ENCODE results near the gene NXPH2. TPM values are rescaled to one million over a fixed set of nuclear protein-coding genes. Genes with fewer than 3 reads are reported as not detected.

Gene NXPH2
- total RNA-seq, 1 experiment from 2014 or later = not detected

GRCh38 chr2:138762533-138762932 lies 17.7 kb downstream of the NXPH2 start:
- Mint-ChIP-seq H3K4me3 (ENCODE audit: unreplicated experiment) (no peak overlapping the region), H3K4me1 (ENCODE audit: insufficient read depth, unreplicated experiment) (no peaks in the 10 kb centered on the region), H3K27ac (ENCODE audit: low read depth, unreplicated experiment) (no peak overlapping the region), H3K9me3 (ENCODE audit: unreplicated experiment) (no peaks in the 10 kb centered on the region), H3K27me3 (ENCODE audit: insufficient read depth, unreplicated experiment) (peaks cover 36% of the 10 kb centered on the region), H3K36me3 (ENCODE audit: insufficient read depth, unreplicated experiment) (no peaks in the 10 kb centered on the region)
- intact Hi-C loops (cut with micrococcal nuclease) = no loop called here
- BruUV-seq (replicated peaks) = no TSS peak
- no peak for TF ChIP-seq CTCF (IDR thresholded peaks at IDR 0.05; ENCODE audit: unreplicated experiment)
- no peak for DNase-seq (ENCODE audit: unreplicated experiment)
- POLR2A ChIA-PET = no interaction called here
- CTCF ChIA-PET = interaction anchor here (1.1 kb wide), 1 partner anchor 51 kb away, joined by 4 read pairs; no protein-coding TSS in a partner anchor

- no peak for DNase-seq (ENCODE audit: unreplicated experiment)
- CTCF ChIA-PET = interaction anchor here (1.2 kb wide), 1 partner anchor 26 kb away, joined by 3 read pairs; no protein-coding TSS in a partner anchor
- no peaks in the 10 kb centered on the region for H3K36me3 Mint-ChIP-seq (ENCODE audit: insufficient read depth, unreplicated experiment)
- intact Hi-C loops (cut with micrococcal nuclease) = no loop called here
- no peak overlapping the region for H3K27ac Mint-ChIP-seq (ENCODE audit: low read depth, unreplicated experiment)
- POLR2A ChIA-PET = no interaction called here
- H3K27me3 Mint-ChIP-seq (ENCODE audit: insufficient read depth, unreplicated experiment) = peaks cover 31% of the 10 kb centered on the region
- no TSS peak for BruUV-seq (replicated peaks)
- no peak overlapping the region for H3K4me3 Mint-ChIP-seq (ENCODE audit: unreplicated experiment)
- no peak for TF ChIP-seq CTCF (IDR thresholded peaks at IDR 0.05; ENCODE audit: unreplicated experiment)
- H3K9me3 Mint-ChIP-seq (ENCODE audit: unreplicated experiment) = no peaks in the 10 kb centered on the region
- no peaks in the 10 kb centered on the region for H3K4me1 Mint-ChIP-seq (ENCODE audit: insufficient read depth, unreplicated experiment)
Measured at GRCh38 chr2:138760676-138761075, 19.5 kb downstream of the NXPH2 start.

- Mint-ChIP-seq H3K27ac (ENCODE audit: low read depth, unreplicated experiment) (no peak overlapping the region), H3K9me3 (ENCODE audit: unreplicated experiment) (no peaks in the 10 kb centered on the region), H3K27me3 (ENCODE audit: insufficient read depth, unreplicated experiment) (peaks cover 11% of the 10 kb centered on the region), H3K36me3 (ENCODE audit: insufficient read depth, unreplicated experiment) (no peaks in the 10 kb centered on the region), H3K4me3 (ENCODE audit: unreplicated experiment) (no peak overlapping the region), H3K4me1 (ENCODE audit: insufficient read depth, unreplicated experiment) (peaks cover 4% of the 10 kb centered on the region)
- no peak for TF ChIP-seq CTCF (IDR thresholded peaks at IDR 0.05; ENCODE audit: unreplicated experiment)
- no peak for DNase-seq (ENCODE audit: unreplicated experiment)
- no TSS peak for BruUV-seq (replicated peaks)
- CTCF ChIA-PET = no interaction called here
- POLR2A ChIA-PET = interaction anchor here (0.6 kb wide), 1 partner anchor 727 kb away, joined by 4 read pairs; no protein-coding TSS in a partner anchor
- intact Hi-C loops (cut with micrococcal nuclease) = no loop called here
Measured at GRCh38 chr2:138757384-138757783, 22.8 kb downstream of the NXPH2 start.

GRCh38 chr2:138752197-138752956 lies 27.8 kb downstream of the NXPH2 start:
- H3K4me3 Mint-ChIP-seq (ENCODE audit: unreplicated experiment) = no peak overlapping the region
- peak; percentile 60 for DNase-seq (ENCODE audit: unreplicated experiment)
- no peaks in the 10 kb centered on the region for H3K36me3 Mint-ChIP-seq (ENCODE audit: insufficient read depth, unreplicated experiment)
- intact Hi-C loops (cut with micrococcal nuclease) = loop anchor here (2.0 kb wide), 1 partner anchor 72 kb away; no protein-coding TSS in a partner anchor
- no peaks in the 10 kb centered on the region for H3K9me3 Mint-ChIP-seq (ENCODE audit: unreplicated experiment)
- peaks cover 8% of the 10 kb centered on the region for H3K4me1 Mint-ChIP-seq (ENCODE audit: insufficient read depth, unreplicated experiment)
- TF ChIP-seq CTCF (IDR thresholded peaks at IDR 0.05; ENCODE audit: unreplicated experiment) = no peak
- POLR2A ChIA-PET = interaction anchor here (0.6 kb wide), 2 partner anchors 44 to 153 kb away, joined by 3 read pairs; no protein-coding TSS in a partner anchor
- BruUV-seq (replicated peaks) = no TSS peak
- no peaks in the 10 kb centered on the region for H3K27me3 Mint-ChIP-seq (ENCODE audit: insufficient read depth, unreplicated experiment)
- peak overlapping the region; percentile 9 for H3K27ac Mint-ChIP-seq (ENCODE audit: low read depth, unreplicated experiment)
- CTCF ChIA-PET = interaction anchor here (0.6 kb wide), 2 partner anchors 10 to 331 kb away, joined by 3 read pairs; no protein-coding TSS in a partner anchor
